NCI-H2171 (cell line): ENCODE results near the gene PPP1R16B.
A peak's percentile ranks its signal among the peaks of the same experiment; 100 is the strongest.
"Not testable (repeated sequence)": the region's sequence is repeated elsewhere in the genome, so short reads cannot be mapped to it uniquely, and the experiment has no call there.

Source experiments
- DNase-seq: peaks from one replicate; lab custom pipeline; 2025; lab: John Stamatoyannopoulos, UW

The PPP1R16B gene

GRCh38 chr20:38791940-38792339 is 13.6 kb upstream of the PPP1R16B start:
- DNase-seq: no peak

DNA sequence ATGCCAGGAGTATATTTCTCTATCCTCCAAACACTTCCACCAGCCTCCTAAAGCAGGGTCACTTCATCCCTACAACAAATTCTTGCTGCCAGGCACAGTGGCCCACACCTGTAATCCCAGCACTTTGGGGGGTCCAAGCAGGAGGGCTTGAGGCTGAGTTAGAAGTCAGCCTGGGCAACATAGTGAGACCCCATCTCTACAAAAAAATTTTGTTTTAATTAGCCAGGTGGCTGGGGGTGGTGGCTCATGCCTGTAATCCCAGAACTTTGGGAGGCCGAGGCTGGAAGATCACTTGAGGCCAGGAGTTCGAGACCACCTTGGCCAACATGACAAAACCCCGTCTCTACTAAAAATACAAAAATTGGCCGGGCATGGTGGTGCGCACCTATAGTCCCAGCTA is 11.4 kb upstream of the PPP1R16B start:
- DNase-seq: not testable (repeated sequence)

DNA sequence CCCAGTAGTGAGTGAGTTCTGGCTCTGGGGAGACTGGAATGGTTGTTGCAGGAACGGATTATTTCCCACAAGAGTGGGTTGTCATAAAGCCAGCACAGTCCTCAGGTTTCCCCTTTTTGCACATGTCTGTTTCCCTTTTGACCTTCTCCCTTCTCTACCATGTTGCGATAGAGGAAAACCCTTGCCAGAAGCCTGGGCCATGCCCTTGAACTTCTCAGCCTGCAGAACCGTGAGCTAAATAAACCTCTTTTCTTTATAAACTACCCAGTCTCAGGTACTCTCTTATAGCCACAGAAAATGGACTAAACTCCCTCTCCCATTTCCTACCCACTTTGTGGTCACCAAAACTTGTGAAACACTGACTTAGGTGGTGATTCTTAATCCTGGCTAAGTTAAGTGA is 7.2 kb upstream of the PPP1R16B start:
- no peak for DNase-seq

- DNase-seq: no peak
These were observed 6.3 kb upstream of the PPP1R16B start for GRCh38 chr20:38799203-38799602.

DNA sequence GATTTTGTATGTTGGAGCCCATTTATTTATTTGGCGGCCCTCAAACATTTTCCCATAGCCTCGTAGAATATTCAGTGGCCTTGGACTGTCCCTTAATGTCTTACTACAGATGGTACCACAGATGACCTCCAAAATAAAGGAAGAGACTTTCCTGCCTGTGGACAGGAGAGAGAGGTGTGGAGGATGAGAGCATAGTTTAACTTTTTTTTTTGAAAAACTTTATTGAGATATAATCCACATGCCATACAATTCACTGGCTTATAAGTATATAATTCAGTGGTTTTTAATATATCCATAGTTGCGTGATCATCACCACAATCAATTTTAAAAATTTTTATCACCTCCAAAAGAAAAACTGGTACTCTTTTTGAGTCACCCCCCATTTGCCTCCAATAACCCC is 4.6 kb upstream of the PPP1R16B start:
- DNase-seq: no peak

GRCh38 chr20:38804221-38804620 is 1.3 kb upstream of the PPP1R16B start:
- DNase-seq: no peak

DNA sequence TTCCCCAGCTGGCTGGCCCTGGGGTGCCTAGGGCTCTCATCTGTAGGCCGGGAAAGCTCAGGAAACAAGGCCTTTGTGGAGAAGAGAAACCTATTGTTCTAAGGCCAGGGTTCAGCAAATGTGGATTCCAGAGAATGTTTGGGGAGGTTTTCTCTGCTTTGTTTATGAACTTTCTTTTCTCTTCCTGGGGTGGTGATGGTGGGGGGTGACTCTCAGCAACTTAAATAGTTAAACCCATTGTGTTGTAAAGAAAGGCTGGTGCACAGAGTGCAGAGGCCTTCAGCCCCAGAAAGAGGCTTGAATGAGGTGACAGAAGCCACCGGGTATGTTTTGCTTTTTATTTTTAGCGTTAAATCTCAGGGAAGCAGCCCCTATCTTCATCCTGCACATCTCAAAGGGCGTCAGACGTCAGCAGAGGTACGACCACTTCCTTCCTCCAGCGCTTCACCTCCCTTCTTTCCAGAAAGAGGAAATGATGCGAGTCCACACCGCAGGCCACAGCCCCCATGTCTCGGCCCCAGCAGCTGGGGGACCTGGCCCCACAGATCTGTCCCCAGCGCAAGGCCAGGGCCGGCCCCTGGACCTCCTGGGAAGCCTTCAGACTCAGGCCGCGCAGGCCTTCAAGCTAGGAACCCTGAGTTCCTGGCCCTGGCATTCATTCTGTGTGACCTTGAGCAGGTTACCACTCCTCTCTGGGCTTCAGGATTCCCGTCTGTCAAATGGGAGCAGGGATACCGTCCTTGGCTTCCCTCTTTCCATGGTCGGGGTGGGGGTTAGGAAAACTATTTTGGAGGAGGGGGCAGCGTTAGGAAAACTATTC is 605 bp upstream of the PPP1R16B start:
- DNase-seq: no peak

DNA sequence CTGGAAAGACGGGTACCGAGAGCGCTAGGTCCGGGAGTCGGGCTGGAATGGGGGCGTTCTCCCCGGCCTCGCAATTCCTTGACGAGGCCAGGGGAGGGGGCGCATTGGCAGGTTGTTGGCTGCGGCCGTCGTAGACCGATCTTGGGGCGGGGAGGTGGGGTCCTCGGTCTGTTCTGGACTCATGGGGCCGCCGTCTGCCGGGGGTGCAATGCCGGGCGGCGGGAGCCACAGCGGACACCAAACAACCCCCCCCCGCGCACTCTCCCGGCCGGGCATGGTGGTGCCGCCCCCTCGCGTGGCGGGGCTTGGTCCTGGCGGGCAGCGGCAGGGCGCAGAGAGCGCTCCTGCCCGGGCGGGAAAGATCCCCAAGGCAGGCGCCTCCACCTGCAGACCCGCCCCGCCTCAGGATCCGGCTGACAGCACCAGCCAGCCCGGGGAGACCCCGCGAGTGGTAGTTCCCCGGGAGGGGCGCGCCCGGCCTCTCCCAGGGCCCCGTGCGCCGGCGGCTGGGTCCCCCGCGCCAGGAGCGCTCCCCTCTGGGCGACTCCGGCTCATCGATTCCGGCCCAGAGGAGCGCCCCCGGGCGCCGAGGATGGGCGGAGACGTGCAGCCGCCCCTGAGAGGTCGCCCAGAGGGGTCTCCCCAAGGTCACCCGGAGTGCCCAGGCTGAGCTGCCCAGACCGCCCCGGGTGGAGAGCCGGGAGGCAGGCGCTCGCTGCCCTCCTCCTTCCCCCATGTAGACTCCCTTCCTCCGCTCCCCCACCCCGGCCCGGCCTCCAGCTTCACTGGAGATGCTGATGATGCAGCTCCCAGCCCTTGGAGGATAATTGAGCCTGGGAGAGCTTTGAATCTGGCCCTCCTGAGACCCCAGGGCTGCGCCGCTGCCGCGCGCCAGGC is 709 bp downstream of the PPP1R16B start:
- DNase-seq: no peak

- no peak for DNase-seq
These were observed 1.6 kb downstream of the PPP1R16B start for GRCh38 chr20:38806855-38807655.

DNA sequence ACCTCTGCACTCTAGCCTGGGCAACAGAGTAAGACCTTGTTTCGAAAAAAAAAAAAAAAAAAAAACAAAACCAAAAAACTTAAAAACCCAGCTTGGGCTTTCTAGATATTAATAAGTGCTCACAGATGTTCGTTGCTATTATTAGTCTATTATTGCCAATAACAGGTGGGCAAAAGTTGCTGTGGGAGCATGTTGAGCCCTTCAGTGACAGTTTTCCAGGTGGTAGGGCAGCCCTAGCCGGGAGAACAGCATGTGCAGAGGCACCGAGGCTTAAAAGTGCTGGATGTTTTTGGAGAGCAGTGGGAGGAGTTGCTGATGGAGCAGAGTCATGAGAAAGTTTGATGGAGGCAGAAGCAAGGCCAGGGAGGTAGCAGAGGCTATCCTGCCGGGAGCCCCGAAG is 4.4 kb downstream of the PPP1R16B start:
- DNase-seq: no peak

- DNase-seq: no peak
These were observed 5.6 kb downstream of the PPP1R16B start for GRCh38 chr20:38810926-38811630.

DNA sequence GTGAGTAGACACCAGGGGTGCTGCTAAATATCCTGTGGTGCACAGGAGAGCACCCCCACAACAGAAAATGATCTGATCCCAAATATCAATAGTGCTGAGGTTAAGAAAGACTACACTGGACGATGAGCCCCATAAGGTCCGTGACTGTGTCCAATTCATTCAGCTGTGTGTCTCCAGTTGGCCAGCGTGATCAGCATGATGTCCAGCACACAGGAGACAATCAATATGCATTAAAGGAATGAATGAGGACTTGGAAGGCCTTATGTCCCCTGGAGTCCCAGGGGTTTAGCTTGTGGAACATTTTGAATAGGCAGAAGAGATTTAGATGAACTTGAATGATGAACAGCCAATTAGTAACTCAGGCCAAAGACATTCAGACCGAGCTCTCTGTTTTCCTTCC is 6.3 kb downstream of the PPP1R16B start:
- DNase-seq: no peak

GRCh38 chr20:38812182-38812581 is 6.7 kb downstream of the PPP1R16B start:
- no peak for DNase-seq

DNA sequence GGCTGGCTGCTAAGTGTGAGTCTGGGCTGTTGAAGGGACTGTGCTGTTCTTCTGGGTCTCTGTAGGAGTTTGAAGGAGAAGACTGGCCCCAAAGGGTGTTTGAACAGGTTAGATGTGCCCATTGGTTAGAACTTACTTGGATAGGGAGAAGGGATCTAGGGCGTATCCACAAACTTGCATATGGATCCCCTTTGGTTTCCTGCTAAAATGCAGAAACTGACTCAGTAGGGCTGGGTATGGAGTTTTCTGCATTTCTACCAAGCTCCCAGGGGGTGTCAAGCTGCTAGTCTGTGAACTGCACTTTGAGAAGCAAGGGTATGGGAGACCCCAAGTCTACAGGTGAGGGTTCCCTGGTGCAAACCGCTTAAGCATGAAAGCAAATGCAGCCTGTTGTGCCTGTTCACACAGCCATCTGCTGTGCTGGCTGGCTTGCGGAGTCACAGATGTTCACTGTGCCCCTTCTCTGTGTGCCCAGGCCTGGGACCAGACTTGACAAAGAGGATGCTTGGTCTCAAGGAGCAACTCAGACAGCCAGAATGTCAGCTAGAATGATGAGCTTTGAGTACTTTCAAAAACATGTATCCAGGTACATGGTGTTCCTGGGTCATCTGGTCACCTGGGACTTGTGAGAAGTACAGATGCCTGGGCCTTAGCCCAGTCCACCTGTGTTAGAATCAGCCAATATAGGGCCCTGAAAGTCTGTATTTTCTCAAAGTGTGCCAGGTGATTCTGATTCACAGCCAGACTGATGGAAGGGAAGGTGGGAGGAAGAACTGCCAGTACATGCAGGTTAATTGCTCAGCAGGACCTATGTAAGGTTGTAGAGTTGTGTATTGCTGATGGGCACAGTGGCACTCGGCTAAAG is 7.4 kb downstream of the PPP1R16B start:
- DNase-seq: peak; percentile 70

- DNase-seq: not testable (repeated sequence)
These were observed 8.1 kb downstream of the PPP1R16B start for GRCh38 chr20:38813574-38813962.

DNA sequence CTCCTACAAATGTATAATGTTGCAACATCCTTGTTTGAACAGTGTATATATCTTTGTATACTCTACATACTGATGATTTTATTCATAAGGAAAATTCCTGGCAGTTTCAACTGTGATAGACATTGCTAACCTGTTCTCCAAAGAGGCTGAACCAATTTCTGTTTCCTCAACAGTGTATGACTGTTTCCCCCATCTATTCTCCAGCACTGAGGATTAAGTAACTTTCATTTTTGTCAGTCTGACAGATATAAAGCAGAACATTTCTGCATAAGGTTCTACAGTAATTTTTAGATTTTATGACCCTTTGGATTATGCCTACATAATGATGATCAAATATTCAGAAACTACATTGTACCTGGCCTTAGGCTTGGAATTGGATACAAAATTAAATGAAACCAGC is 9.9 kb downstream of the PPP1R16B start:
- DNase-seq: no peak

DNA sequence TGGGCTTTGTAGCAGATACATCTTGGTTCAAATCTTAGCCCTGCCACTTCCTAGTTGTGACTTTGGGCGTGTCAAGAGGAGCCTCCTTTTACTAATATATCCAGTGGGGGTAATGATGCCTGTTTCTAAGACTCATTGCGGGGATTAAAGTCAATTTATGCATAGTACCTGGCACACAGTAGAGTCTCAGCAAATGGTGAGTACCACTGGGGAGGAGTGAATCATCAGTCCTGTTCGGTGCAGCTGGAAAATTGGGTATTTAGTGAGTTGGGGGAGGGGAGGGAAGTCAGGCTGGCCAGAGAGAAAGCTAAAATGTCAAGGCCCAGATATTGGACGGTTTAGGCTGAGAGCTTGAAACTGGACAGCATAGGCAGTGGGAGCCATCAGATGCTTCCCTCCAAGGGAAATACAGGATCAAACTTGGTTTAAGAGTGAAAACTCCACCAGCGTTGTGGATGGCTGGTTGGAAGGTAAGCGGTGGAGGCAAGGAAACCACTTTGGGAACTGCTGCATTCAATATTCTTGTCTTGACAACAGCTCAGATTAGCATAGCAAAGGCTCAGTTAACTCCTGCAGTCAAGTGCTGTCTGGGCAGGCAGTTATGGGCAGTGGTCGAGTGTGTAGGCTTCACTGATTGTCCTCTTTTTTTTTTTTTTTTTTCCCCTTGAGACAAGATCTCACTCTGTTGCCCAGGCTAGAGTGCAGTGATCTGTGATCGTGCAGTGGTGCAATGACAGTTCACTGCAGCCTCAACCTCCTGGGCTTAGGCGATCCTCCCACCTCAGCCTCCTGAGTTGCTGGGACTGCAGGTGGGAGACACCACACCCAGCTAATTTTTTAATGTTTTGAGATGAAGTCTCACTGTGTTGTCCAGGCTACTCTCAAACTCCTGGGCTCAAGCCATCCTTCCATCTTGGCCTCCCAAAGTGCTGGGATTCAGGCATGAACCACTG is 12.9 kb downstream of the PPP1R16B start:
- DNase-seq: no peak

GRCh38 chr20:38825571-38825900 is 20.0 kb downstream of the PPP1R16B start:
- no peak for DNase-seq

DNA sequence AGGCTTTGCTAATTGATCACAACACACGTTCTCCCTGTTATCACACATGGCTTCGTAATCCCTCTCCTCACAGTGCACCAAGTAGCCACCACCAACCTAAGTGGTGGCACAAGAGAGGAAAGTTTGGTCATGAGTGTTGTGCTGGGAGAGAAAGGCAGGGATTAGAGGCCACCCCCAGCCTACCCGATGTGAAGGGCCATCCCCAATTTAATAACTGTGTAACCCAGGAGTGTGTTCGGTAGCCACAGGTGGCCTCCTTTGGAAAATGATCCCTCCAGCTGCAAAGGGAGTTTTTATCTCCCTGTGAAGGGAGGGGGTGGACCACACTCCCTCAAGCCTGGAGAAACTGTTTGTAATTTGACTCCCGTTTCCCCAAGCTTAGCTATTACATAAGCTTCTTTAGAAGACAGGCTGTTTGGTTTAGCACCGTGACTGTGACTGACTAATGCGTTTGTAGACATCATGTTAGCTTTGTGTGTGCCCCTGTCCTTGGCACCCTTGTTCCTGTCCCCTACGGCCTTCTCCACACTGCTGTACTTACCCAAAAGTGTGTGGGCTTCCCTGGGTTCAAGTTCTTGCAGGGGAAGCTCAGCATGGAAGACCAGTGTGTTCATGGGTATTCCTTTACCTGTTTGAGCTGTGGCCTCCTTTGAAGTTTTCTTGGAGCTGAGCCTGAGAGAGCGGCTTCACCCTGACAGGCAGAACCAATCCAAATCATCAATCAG is 20.6 kb downstream of the PPP1R16B start:
- DNase-seq: peak; percentile 92
